Measurements from ENCODE around the gene ARMH4.

ARMH4 gene

GRCh38 chr14:58091883-58092630 lies 60.0 kb downstream of the ARMH4 start:
- DNase-seq: no peak

GRCh38 chr14:58089612-58090011 lies 62.4 kb downstream of the ARMH4 start:
- no peak for DNase-seq

DNA sequence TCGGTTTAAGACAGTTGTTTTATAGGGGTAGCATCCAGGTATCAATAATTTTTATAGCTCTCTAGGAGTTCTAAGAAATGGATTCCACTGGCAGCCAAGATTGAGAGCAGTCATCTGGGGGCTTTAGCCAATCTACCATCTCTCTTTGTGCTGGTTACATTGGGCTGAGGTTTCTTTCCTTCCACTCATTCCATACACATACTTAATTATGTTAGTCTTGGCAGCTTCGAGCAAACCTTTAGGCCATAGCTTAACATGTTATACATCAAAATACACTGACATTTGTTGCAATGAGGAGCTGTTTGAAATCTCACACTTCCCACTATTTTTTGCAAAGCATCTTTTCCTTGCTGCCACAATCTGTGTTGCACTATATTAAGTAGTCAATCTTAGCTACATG lies 63.1 kb downstream of the ARMH4 start:
- no peak for DNase-seq

GRCh38 chr14:58085877-58086276 lies 66.1 kb downstream of the ARMH4 start:
- no peak for DNase-seq

DNA sequence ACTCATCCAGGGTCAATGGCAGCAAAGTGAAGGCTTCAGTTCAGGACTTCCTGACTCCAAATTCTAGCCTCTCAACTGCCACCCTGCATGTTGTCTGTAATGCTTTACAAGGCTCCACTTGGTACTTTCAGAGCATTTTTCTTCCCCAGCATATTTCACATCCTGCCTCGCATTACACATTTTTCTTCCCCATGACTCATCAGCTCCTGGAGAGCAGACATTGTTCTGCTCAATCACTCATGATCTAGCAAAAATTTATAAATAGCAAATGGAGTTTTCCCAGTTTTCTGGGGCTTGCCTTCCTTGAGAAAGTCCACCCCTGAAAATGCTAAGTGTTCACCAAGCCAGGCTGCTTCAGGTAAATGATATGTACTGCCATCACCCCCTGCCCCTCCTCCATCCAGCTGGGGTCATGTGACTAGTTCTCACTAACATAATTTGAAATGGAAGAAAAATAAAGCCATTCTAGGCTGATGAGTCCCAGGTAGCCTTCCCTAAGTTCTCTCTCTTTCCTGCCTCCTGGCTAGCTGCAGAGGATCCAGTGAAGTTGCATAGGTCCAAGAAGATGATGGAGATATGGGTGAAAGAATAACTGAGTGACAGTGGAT lies 69.4 kb downstream of the ARMH4 start:
- no peak for DNase-seq

GRCh38 chr14:58082011-58082410 lies 70.0 kb downstream of the ARMH4 start:
- DNase-seq: no peak

DNA sequence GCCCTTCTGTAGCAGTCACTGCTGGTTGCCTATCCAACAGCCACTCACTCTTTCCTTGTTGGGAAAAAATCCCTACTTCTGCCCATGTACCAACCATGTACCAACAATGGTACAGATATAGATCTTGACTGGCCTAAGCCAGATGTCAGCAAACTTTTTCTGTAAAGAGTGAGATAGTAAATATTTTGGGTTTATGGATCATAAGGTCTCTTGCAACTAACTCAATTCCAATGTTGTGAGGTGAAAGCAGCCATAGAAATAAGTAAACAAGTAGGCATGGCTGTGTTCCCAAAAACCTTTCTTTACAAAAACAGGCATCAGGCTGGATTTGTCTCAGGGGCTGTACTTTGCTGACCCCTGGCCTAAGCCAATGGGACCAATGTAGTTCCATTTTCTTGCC lies 73.5 kb downstream of the ARMH4 start:
- DNase-seq: no peak

DNA sequence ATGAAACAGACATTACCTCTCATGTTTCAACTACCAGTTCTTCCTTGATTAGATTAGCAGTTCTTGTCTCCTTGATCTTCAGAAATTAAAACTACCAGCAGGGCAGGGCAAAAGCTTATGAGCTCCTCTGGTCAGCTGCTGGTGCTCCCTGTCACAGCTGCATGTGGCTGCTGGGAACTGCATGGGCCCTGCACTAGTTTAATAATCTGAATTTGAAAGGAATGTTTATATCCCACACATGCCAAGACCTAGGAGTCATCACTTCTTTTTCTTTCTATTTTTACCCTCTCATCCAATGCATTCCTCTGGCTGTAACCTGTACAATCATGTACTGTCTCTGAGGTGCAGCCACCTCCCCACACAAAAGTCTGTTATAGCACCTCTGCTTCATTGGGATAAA lies 73.9 kb downstream of the ARMH4 start:
- no peak for DNase-seq

- no peak for DNase-seq
Observed at GRCh38 chr14:58077621-58078020, 74.4 kb downstream of the ARMH4 start.

GRCh38 chr14:58073516-58073915 lies 78.5 kb downstream of the ARMH4 start:
- no peak for DNase-seq

- peak; percentile 83 for DNase-seq
Observed at GRCh38 chr14:58072288-58073071, 79.5 kb downstream of the ARMH4 start.

GRCh38 chr14:58071341-58071740 lies 80.7 kb downstream of the ARMH4 start:
- no peak for DNase-seq

GRCh38 chr14:58068306-58068705 lies 83.7 kb downstream of the ARMH4 start:
- DNase-seq: no peak

DNA sequence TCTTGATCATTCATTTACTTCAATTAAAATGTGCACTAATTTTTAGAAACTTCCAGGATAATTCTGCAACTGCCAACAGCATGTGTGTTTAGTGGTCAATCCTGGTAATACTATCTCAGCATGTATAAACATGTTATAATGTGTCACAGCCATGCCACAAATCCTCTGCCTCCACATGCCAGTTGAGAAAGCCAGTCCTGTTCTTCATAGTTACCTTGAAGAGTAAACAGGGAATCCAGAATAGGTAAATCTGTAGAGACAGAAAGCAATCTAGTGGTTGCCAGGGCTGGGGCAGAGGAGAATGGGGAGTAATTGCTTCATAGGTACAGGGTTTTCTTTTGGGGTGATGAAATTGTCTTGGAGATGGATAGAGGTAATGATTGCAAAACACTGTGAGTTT lies 85.9 kb downstream of the ARMH4 start:
- no peak for DNase-seq

GRCh38 chr14:58061581-58061980 lies 90.4 kb downstream of the ARMH4 start:
- no peak for DNase-seq

- DNase-seq: no peak
Observed at GRCh38 chr14:58060898-58061297, 91.1 kb downstream of the ARMH4 start.

GRCh38 chr14:58060077-58060476 lies 91.9 kb downstream of the ARMH4 start:
- no peak for DNase-seq

GRCh38 chr14:58059126-58059525 lies 92.9 kb downstream of the ARMH4 start:
- no peak for DNase-seq

- DNase-seq: no peak
Observed at GRCh38 chr14:58055497-58056010, 96.5 kb downstream of the ARMH4 start.

- no peak for DNase-seq
Observed at GRCh38 chr14:58054100-58054499, 97.9 kb downstream of the ARMH4 start.

- no peak for DNase-seq
Observed at GRCh38 chr14:58048219-58048618, 103.8 kb downstream of the ARMH4 start.

GRCh38 chr14:58027904-58028303 lies 124.1 kb downstream of the ARMH4 start:
- DNase-seq: no peak

DNA sequence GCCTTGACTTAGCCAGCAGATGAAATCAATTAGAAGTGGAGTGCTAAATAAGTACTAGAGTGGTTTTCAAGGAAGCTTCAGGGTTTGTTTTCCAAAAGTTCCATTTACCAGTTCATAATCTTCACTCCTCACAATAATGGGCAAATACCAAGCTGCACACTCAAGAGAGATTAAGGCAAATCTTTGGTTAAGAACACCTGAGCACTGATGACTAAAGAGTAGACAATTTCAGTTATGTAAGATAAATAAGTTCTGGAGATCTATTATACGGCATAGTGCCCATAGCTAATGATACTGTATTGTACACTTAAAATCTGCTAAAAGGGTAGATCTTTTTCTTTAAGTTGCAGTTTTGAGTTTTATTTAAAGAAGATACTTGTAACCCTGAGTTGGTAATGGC lies 125.0 kb downstream of the ARMH4 start:
- no peak for DNase-seq

DNA sequence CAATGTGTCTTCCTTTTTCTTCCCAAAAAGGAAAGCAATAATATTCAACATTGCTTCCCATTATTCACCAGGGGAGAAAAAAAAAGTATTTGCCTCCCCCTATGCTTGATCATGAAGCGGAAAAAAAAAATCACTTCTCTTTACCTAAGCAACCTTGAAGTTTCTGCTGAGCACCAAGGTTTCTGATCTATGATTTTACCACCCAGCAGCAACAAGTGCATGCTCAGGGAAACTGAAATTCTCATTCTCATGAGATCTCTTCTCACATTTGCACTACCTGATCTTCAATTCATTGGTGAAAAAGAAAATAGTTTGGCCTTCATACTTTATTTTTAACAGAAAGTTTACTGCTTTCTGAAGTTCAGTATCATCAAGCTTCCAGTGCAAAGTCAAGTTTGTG lies 125.8 kb downstream of the ARMH4 start:
- DNase-seq: no peak

Data from NCI-H2029 treated with DMSO at 0.1 percent for 48 hours (cell line).